ENCODE data around the gene FCGR3A. TPM values are rescaled to one million over a fixed set of nuclear protein-coding genes. Genes with fewer than 3 reads are reported as not detected.
"Not testable (repeated sequence)": the region's sequence is repeated elsewhere in the genome, so short reads cannot be mapped to it uniquely, and the experiment has no call there.

The FCGR3A gene
- total and polyA plus RNA-seq, 2 of the 8 experiments (the other 6 are each of a cell fraction or from before 2014, with no cell fraction given), result not detected

- H3K4me3 ChIP-seq (ENCODE audit: extremely low read depth in 1 of 4, insufficient read depth in 2 of 4, low read depth in 3 of 4, low read length in 4 of 4); H3K79me2 ChIP-seq (ENCODE audit: control insufficient read depth in 1 of 2, insufficient read depth in 2 of 2, low read length in 2 of 2); H3K14ac ChIP-seq (ENCODE audit: insufficient read length); H2AFZ ChIP-seq (ENCODE audit: low read length); H3K23ac ChIP-seq (ENCODE audit: insufficient read length); H2BK20ac ChIP-seq (ENCODE audit: low read length); POLR2A ChIA-PET (ENCODE audit: partially characterized antibody); H3K9me3 ChIP-seq (ENCODE audit: insufficient read depth in 2 of 2, low read depth in 1 of 2, low read length in 1 of 2); H3K56ac ChIP-seq (replicated peaks; ENCODE audit: insufficient read length, low read depth, low read length); H4K5ac ChIP-seq (ENCODE audit: insufficient read length, low read depth, low read length); H2BK120ac ChIP-seq (replicated peaks; ENCODE audit: low read depth, low read length); H3K23me2 ChIP-seq (ENCODE audit: low read depth, low read length); FAIRE-seq; H2AK5ac ChIP-seq (ENCODE audit: low read depth, low read length); H3K79me1 ChIP-seq (ENCODE audit: low read depth, low read length); H2BK15ac ChIP-seq (ENCODE audit: low read length); H3K36me3 ChIP-seq (ENCODE audit: control insufficient read depth in 2 of 4, insufficient read depth in 4 of 4, low read length in 3 of 4); H4K8ac ChIP-seq (ENCODE audit: extremely low read depth, insufficient read depth, low read length); H3K18ac ChIP-seq (ENCODE audit: extremely low read depth, low read length); H3K4ac ChIP-seq (replicated peaks; ENCODE audit: insufficient read length, low read depth, low read length); H2BK5ac ChIP-seq (ENCODE audit: low read depth, low read length); H4K20me1 ChIP-seq (replicated peaks in 1 of 2; ENCODE audit: control insufficient read depth in 1 of 2, insufficient read depth in 2 of 2, low read length in 2 of 2); H2BK12ac ChIP-seq (ENCODE audit: low read depth, low read length); CTCF ChIA-PET (ENCODE audit: partially characterized antibody); H4K91ac ChIP-seq (replicated peaks; ENCODE audit: insufficient read length, low read length); DNase-seq (ENCODE audit: low read depth in 1 of 2, low spot score in 2 of 2); H3K4me1 ChIP-seq (replicated peaks in 1 of 4; ENCODE audit: control insufficient read depth in 3 of 4, insufficient read depth in 4 of 4, low read length in 3 of 4); H3K27me3 ChIP-seq (replicated peaks in 1 of 4; ENCODE audit: control insufficient read depth in 3 of 4, extremely low read depth in 1 of 4, insufficient read depth in 3 of 4, low read length in 3 of 4); H3K27ac ChIP-seq (ENCODE audit: low read depth, low read length); H3K4me2 ChIP-seq (ENCODE audit: insufficient read depth in 1 of 2, low read depth in 2 of 2, low read length in 2 of 2); H3K9ac ChIP-seq (replicated peaks in 1 of 4; ENCODE audit: extremely low read depth in 1 of 4, low read depth in 3 of 4, low read length in 3 of 4): not testable (repeated sequence)
Observed at GRCh38 chr1:161576676-161577075, 27.1 kb upstream of the FCGR3A start.

GRCh38 chr1:161571703-161572102 is 22.1 kb upstream of the FCGR3A start:
- H3K4me2 ChIP-seq (ENCODE audit: insufficient read depth in 1 of 2, low read depth in 2 of 2, low read length in 2 of 2); DNase-seq (ENCODE audit: low read depth in 1 of 2, low spot score in 2 of 2); H4K8ac ChIP-seq (ENCODE audit: extremely low read depth, insufficient read depth, low read length); H2BK5ac ChIP-seq (ENCODE audit: low read depth, low read length); H4K91ac ChIP-seq (replicated peaks; ENCODE audit: insufficient read length, low read length); FAIRE-seq; H3K14ac ChIP-seq (ENCODE audit: insufficient read length); H3K79me2 ChIP-seq (ENCODE audit: control insufficient read depth in 1 of 2, insufficient read depth in 2 of 2, low read length in 2 of 2); H3K18ac ChIP-seq (ENCODE audit: extremely low read depth, low read length); H2BK120ac ChIP-seq (replicated peaks; ENCODE audit: low read depth, low read length); H3K9ac ChIP-seq (replicated peaks in 1 of 4; ENCODE audit: extremely low read depth in 1 of 4, low read depth in 3 of 4, low read length in 3 of 4); H2AFZ ChIP-seq (ENCODE audit: low read length); POLR2A ChIA-PET (ENCODE audit: partially characterized antibody); H3K4me1 ChIP-seq (replicated peaks in 1 of 4; ENCODE audit: control insufficient read depth in 3 of 4, insufficient read depth in 4 of 4, low read length in 3 of 4); H4K20me1 ChIP-seq (replicated peaks in 1 of 2; ENCODE audit: control insufficient read depth in 1 of 2, insufficient read depth in 2 of 2, low read length in 2 of 2); H2AK5ac ChIP-seq (ENCODE audit: low read depth, low read length); H2BK20ac ChIP-seq (ENCODE audit: low read length); H3K36me3 ChIP-seq (ENCODE audit: control insufficient read depth in 2 of 4, insufficient read depth in 4 of 4, low read length in 3 of 4); H3K4me3 ChIP-seq (ENCODE audit: extremely low read depth in 1 of 4, insufficient read depth in 2 of 4, low read depth in 3 of 4, low read length in 4 of 4); H4K5ac ChIP-seq (ENCODE audit: insufficient read length, low read depth, low read length); H3K23me2 ChIP-seq (ENCODE audit: low read depth, low read length); H2BK12ac ChIP-seq (ENCODE audit: low read depth, low read length); H3K27me3 ChIP-seq (replicated peaks in 1 of 4; ENCODE audit: control insufficient read depth in 3 of 4, extremely low read depth in 1 of 4, insufficient read depth in 3 of 4, low read length in 3 of 4); H3K23ac ChIP-seq (ENCODE audit: insufficient read length); H3K56ac ChIP-seq (replicated peaks; ENCODE audit: insufficient read length, low read depth, low read length); H3K27ac ChIP-seq (ENCODE audit: low read depth, low read length); H3K4ac ChIP-seq (replicated peaks; ENCODE audit: insufficient read length, low read depth, low read length); CTCF ChIA-PET (ENCODE audit: partially characterized antibody); H2BK15ac ChIP-seq (ENCODE audit: low read length); H3K79me1 ChIP-seq (ENCODE audit: low read depth, low read length); H3K9me3 ChIP-seq (ENCODE audit: insufficient read depth in 2 of 2, low read depth in 1 of 2, low read length in 1 of 2): not testable (repeated sequence)
- WGBS, 2 experiments (ENCODE audit: extremely low coverage in 1 of 2, insufficient coverage in 1 of 2, insufficient read length in 1 of 2, insufficient replicate concordance in 2 of 2, low coverage in 1 of 2, low lambda C conversion rate in 2 of 2, missing lambda C conversion rate in 1 of 2), result 92% methylated on average over 2 of the region's 8 CpGs; no CpG with 5 or more reads in 1 of the 2 experiments

Data from H1 (cell line).